Bronchus fibroblast of lung (primary cell): ENCODE data around the gene OR14A16. TPM values are rescaled to one million over a fixed set of nuclear protein-coding genes. Genes with fewer than 3 reads are reported as not detected.

Source experiments
- total RNA-seq: library from RNA; depleted of rRNA; stranded (reverse); fragments of >200 nt; gene quantifications from 2 replicates; pipeline ENCODE4 v1.2.3, GENCODE V29; 2015

Gene OR14A16
- total RNA-seq = not detected in 2 replicates

GRCh38 chr1:247824023-247824422 is at the start of gene OR14A16:
TSS of gene OR14A16 (minus strand) at chr1:247824119. CDS start at chr1:247815729, 8,390 bp downstream.

GRCh38 chr1:247857069-247857984 is 33.4 kb upstream of the OR14A16 start, which contains the start of gene TRIM58:
TSS of gene TRIM58 (plus strand) at chr1:247857187. CDS start at chr1:247857247, 60 bp downstream.

GRCh38 chr1:247841796-247842195 is 17.9 kb upstream of the OR14A16 start, which contains the start of gene OR11L1:
TSS of gene OR11L1 (minus strand) at chr1:247841896. CDS start at chr1:247841896, 0 bp downstream.

Other genes with a start within 250 kb of the OR14A16 start
- gene OR2G2, start 235.8 kb downstream of the OR14A16 start, total RNA-seq = not detected in 2 replicates
- not detected in 2 replicates for gene OR2G3, start 218.5 kb downstream of the OR14A16 start, total RNA-seq
- not detected in 2 replicates for gene OR13G1, start 144.4 kb downstream of the OR14A16 start, total RNA-seq
- gene OR6F1, start 107.5 kb downstream of the OR14A16 start, total RNA-seq = not detected in 2 replicates
- gene OR14K1, start 85.5 kb downstream of the OR14A16 start, total RNA-seq = not detected in 2 replicates
- not detected in 2 replicates for gene OR14A2, start 76.0 kb downstream of the OR14A16 start, total RNA-seq
- not detected in 2 replicates for gene OR1C1, start 63.6 kb downstream of the OR14A16 start, total RNA-seq
- gene OR11L1, start 17.8 kb upstream of the OR14A16 start, total RNA-seq = not detected in 2 replicates
- gene TRIM58, start 33.1 kb upstream of the OR14A16 start, total RNA-seq = not detected in 2 replicates
- gene OR2W3, start 71.5 kb upstream of the OR14A16 start, total RNA-seq = not detected in 2 replicates
- gene OR2T8, start 96.1 kb upstream of the OR14A16 start, total RNA-seq = not detected in 2 replicates
- gene OR2AJ1, start 100.8 kb upstream of the OR14A16 start, total RNA-seq = not detected in 2 replicates
- gene OR2L8, start 124.7 kb upstream of the OR14A16 start, total RNA-seq = not detected in 2 replicates
- gene OR2AK2, start 141.1 kb upstream of the OR14A16 start, total RNA-seq = not detected in 2 replicates
- not detected in 2 replicates for gene OR2L5, start 189.5 kb upstream of the OR14A16 start, total RNA-seq
- gene OR2L2, start 206.0 kb upstream of the OR14A16 start, total RNA-seq = not detected in 2 replicates
- not detected in 2 replicates for gene OR2L3, start 222.7 kb upstream of the OR14A16 start, total RNA-seq